ENCODE data around the gene D2HGDH. TPM values are rescaled to one million over a fixed set of nuclear protein-coding genes. Genes with fewer than 3 reads are reported as not detected.
A peak's percentile ranks its signal among the peaks of the same experiment; 100 is the strongest.

Gene D2HGDH
- total RNA-seq, 4 donors from 2014 or later, result 24.7 to 58.8 (median 43.9) TPM

GRCh38 chr2:241762321-241762932, 28.0 kb downstream of the D2HGDH start:
- H3K27me3 ChIP-seq, result no peaks in the 10 kb centered on the region
- H3K27ac ChIP-seq, result no peak overlapping the region
- H3K36me3 ChIP-seq, result peaks cover 0 to 61% (median 0%) of the 10 kb centered on the region in 3 donors
- TF ChIP-seq EP300 (IDR thresholded peaks at IDR 0.05), result no peak
- TF ChIP-seq POLR2A (IDR thresholded peaks at IDR 0.05), result no peak
- TF ChIP-seq, protein P1, sequence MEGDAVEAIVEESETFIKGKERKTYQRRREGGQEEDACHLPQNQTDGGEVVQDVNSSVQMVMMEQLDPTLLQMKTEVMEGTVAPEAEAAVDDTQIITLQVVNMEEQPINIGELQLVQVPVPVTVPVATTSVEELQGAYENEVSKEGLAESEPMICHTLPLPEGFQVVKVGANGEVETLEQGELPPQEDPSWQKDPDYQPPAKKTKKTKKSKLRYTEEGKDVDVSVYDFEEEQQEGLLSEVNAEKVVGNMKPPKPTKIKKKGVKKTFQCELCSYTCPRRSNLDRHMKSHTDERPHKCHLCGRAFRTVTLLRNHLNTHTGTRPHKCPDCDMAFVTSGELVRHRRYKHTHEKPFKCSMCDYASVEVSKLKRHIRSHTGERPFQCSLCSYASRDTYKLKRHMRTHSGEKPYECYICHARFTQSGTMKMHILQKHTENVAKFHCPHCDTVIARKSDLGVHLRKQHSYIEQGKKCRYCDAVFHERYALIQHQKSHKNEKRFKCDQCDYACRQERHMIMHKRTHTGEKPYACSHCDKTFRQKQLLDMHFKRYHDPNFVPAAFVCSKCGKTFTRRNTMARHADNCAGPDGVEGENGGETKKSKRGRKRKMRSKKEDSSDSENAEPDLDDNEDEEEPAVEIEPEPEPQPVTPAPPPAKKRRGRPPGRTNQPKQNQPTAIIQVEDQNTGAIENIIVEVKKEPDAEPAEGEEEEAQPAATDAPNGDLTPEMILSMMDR (IDR thresholded peaks at IDR 0.05), result no peak
- H3K4me3 ChIP-seq, result no peak overlapping the region
- WGBS, 2 donors, result 80 to 81% methylated on average over 18 of the region's 18 CpGs
- no peak for DNase-seq (ENCODE audit: low spot score in 2 of 2)
- H3K9me3 ChIP-seq, result no peaks in the 10 kb centered on the region
- no peaks in the 10 kb centered on the region for H3K4me1 ChIP-seq

DNA sequence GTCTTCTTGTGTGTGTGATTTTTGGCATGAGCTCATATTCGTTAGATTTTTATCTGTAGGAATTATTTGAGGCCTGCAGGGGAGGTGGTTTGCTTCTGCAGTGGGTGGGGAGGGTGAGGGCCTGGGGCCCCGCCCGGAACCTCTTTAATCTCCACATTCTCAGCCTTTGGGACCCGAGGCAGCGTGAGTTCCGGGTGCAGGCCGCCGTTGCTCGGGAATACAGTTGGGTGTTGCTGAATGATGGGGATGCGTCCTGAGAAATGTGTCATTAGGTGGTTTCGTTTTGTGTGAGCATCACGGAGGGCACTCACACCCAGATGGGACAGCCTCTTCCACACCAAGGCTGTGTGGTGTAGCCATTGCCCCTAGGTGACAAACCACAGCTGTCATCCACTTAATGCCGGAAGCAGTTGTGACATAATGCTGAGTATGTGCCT, 28.5 kb downstream of the D2HGDH start:
- Histone ChIP-seq H3K27me3 (no peaks in the 10 kb centered on the region), H3K4me3 (no peak overlapping the region), H3K36me3 (peaks cover 0 to 61% (median 0%) of the 10 kb centered on the region in 3 donors), H3K9me3 (no peaks in the 10 kb centered on the region), H3K27ac (peak overlapping the region in 1 of 4 donors; percentile 53), H3K4me1 (no peaks in the 10 kb centered on the region)
- no peak for DNase-seq (ENCODE audit: low spot score in 2 of 2)
- WGBS, 2 donors, result 81 to 90% methylated on average over 13 of the region's 13 CpGs
- TF ChIP-seq EP300 (IDR thresholded peaks at IDR 0.05), result no peak
- TF ChIP-seq, protein P1 (IDR thresholded peaks at IDR 0.05), result no peak

- TF ChIP-seq POLR2A (IDR thresholded peaks at IDR 0.05), result no peak
- TF ChIP-seq, protein P1 (IDR thresholded peaks at IDR 0.05), result no peak
- TF ChIP-seq EP300 (IDR thresholded peaks at IDR 0.05), result no peak
- Histone ChIP-seq H3K9me3 (no peaks in the 10 kb centered on the region), H3K4me1 (no peaks in the 10 kb centered on the region), H3K4me3 (no peak overlapping the region), H3K27me3 (no peaks in the 10 kb centered on the region), H3K36me3 (peaks cover 0 to 61% (median 0%) of the 10 kb centered on the region in 3 donors), H3K27ac (peak overlapping the region in 1 of 4 donors; percentile 53)
- WGBS, 2 donors, result 76 to 79% methylated on average over 19 to 20 of the region's 20 CpGs
- no peak for DNase-seq (ENCODE audit: low spot score in 2 of 2)
Observed at GRCh38 chr2:241763551-241764274, 29.3 kb downstream of the D2HGDH start.

DNA sequence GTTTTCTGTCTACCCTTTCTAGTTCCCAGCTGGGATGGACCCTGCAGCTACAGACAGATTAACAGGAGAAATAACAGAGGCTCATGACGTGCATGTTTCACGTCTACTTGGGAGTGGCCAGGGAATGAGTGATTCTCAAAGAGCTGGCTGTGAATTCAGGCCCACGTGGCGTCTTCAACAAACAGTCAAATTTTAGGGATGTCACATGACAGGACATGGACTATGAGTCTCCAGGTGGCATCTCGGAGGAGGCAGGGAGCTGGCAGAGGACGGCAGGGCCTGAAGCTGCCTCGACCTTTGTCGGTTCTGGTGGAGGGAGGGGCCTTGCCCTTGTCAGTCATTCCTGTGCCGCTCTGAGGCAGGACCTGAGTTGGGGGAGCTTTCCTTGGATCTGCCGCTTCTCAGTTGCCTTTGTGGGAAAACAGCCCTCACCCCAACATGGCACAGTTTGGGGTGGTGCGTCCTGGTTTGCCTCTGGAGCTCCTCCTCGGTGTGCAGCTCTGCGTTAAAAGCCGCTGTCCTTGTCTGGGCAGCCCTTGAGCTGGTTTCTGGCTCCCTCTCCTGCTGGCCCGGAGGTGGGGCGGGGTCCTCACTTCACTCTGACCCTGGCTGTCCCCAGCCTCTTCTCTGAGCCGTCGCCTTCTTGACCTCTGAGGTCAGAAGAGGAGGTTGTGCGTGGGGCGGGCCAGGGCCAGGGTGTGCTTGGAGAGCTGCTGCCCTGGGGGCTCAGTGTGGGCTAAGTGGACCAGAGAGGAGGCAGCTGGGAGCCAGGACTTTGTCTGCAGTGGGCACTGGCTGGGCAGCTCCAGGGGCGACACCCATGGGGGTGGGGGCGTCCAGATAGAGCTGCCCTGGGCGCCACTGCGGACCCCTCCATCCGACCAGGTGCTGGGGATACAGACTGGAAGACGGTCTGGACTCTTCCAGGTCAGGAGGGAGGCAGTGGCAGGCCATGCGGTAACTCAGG, 30.1 kb downstream of the D2HGDH start:
- peaks cover 0 to 60% (median 0%) of the 10 kb centered on the region in 3 donors for H3K36me3 ChIP-seq
- TF ChIP-seq, protein P1 (IDR thresholded peaks at IDR 0.05), result no peak
- TF ChIP-seq EP300 (IDR thresholded peaks at IDR 0.05), result no peak
- no peak for TF ChIP-seq POLR2A (IDR thresholded peaks at IDR 0.05)
- 71 to 76% methylated on average over 22 to 27 of the region's 27 CpGs for WGBS, 2 donors
- no peak overlapping the region for H3K27ac ChIP-seq
- no peaks in the 10 kb centered on the region for H3K27me3 ChIP-seq
- H3K9me3 ChIP-seq, result no peaks in the 10 kb centered on the region
- H3K4me3 ChIP-seq, result no peak overlapping the region
- no peaks in the 10 kb centered on the region for H3K4me1 ChIP-seq
- no peak for DNase-seq (ENCODE audit: low spot score in 2 of 2)
